Inflammatory macrophage treated with lipopolysaccharide for 4 hours (primary cell): ENCODE measurements around the gene TEX50.
A peak's percentile ranks its signal among the peaks of the same experiment; 100 is the strongest.
"Not testable (repeated sequence)": the region's sequence is repeated elsewhere in the genome, so short reads cannot be mapped to it uniquely, and the experiment has no call there.

Source experiments
- DNase-seq: peaks from one replicate; pipeline ENCODE4 v3.0.0-alpha.2; 2020

TEX50 gene, protein sequence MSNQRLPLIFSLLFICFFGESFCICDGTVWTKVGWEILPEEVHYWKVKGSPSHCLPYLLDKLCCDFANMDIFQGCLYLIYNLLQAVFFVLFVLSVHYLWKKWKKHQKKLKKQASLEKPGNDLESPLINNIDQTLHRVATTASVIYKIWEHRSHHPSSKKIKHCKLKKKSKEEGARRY

DNA sequence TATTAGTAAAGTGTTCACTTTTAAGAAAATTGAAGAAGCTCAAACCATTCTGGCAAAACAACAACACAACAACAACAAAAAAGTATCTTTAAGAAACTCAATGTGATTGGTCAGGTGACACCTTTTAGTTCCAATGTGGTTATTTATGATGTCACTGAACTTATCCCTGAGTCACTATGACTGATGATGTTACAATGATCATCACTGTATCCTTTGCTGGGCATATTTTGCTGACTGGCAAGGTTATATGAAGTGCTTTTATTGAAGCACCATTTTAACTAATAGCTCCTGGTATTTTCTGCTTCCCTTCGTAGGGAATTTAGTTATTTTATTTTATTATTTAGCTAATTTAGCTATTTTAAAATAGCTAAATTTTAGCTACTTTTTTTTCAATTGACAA, at the start of gene TEX50:
Gene TEX50, plus strand, starts transcription at position 223 of the 400 bp plus-strand sequence. CDS start 184 bp downstream, outside the sequence.
- DNase-seq, result no peak

DNA sequence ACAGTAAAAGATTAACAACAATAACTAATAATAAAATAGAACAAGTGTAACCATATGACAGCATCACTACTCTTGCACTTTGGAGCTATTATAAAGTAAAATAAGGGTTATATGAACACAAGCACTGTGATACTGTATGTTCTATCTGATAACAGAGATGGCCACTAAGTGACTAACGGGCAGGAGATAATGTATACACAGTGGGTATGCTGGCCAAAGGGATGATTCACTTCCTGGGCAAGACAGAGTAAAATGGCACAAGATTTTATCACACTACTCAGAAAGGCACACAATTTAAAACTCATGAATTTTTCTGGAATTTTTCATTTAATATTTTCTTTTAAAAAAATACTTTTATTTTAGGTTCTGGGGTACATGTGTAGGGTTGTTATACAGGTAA, 44.6 kb upstream of the TEX50 start:
- no peak for DNase-seq

DNA sequence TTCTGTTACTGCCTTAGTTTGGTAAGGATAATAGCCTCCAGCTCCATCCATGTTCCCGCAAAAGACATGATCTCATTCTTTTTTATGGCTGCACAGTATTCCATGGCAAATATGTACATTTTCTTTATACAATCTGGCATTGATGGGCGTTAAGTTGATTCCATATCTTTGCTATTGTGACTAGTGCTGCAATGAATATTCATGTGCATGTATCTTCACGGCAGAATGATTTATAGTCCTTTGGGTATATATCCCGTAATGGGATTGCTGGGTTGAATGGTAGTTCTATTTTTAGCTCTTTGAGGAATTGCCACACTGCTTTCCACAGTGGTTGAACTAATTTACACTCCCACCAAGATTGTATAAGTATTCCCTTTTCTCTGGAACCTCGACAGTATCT, 44.0 kb upstream of the TEX50 start:
- DNase-seq, result not testable (repeated sequence)

DNA sequence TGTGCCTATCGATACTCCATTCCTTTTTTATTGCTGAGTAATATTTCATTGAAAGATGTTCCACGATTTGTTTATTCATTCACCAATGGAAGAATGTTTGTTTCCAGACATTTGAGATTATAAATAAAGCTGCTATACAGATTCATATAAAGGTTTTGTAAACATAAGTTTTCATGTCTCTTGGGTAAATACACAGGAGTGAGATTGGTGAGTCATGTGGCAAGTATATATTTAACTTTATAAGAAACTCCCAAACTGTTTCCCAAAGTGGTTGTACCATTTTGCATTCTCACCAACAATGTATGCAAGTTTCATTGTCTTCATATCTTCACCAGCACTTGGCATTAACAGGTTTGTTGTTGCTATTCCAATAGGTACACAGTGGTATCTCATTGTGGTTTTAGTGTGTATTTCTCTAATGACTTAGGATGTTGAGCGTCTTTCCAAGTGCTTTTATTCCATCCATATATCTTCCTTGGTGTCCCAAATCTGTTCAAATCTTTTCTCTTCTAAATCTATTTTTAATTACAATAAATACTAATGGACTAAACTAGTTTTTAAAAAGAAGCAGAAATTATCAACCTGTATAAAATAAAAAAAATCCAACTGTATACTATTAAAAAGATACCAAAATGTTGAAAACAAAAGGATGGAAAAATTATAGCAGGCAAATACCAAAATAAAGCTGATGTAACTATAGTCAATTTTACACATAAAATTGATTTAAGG, 38.9 kb upstream of the TEX50 start:
- DNase-seq, result no peak

DNA sequence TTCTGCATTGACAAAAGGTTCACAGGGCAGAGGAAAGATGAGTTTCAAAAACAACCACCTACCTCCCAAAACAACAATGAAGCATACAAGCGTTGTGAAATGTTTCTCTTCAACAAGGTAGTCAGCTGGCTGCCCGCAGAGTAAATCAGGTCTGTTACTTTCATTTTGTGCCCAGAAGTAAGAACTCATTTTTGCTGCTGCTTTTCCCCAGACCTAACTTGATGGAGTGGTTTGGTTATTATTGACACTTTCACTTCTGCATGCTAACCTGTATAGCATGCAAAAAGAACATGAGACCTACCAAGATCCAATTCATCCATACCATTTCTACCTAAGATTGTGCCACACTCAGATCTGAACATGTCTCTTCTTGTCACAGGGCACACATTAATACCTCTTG, 33.5 kb upstream of the TEX50 start:
- DNase-seq, result no peak

DNA sequence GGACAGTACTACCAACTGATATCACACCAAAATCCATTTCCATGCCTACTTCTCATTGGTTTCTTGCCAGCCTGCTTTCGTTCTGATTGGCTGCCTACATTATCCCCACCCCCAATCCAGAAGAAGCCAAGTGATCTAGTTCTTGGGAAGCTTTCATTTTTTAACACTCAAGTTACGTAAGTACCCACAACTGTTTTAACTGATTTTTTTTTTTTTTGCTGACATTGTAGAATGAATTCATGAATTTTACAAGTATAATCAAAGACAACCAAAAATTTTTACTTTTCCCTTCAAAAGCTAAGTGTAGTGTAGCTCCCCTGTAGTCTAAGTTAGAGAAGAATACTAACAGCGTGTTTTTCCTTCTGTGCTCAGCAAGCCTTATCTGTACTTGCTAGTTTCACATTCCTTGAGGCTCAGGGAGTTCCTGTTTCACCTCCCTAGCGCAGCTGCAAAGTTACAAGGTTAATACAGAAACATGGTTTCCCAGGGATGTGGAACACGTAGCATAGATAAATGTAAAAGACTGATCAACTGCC, 32.0 kb upstream of the TEX50 start, which contains the start of gene SLC9C2:
Gene SLC9C2, minus strand, starts transcription at position 17 of the 536 bp plus-strand sequence. CDS start 1,296 bp downstream, outside the sequence.
- peak; percentile 35 for DNase-seq

DNA sequence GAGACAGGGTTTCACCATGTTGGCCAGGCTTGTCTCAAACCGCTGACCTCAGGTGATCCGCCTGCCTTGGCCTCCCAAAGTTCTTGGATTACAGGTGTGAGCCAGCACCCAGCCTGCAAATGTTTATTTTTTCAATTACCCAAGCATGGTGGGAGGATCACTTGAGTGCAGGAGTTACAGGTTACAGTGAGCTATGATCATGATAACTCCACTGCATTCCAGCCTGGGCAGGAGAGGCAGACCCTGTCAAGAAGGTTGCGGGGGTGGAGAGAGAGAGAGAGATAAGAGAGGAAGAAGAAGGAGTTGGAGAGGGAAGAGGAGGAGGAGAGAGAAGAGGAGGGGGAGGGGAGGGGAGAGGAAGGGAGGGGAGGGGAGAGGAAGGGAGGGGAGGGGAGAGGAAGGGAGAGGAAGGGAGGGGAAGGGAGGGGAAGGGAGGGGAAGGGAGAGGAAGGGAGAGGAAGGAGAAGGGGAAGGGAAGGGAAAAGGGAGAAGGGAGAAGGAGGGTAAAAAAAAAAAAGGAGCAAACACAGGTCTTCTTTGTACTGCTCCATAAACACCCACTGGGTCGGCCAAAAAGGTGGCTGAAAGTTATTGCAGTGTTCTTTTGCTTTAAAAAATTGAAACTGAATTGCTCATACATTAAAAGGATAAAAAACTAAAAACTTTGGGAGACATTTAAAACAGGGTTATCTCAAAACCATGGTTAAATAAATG, 26.5 kb upstream of the TEX50 start:
- no peak for DNase-seq

DNA sequence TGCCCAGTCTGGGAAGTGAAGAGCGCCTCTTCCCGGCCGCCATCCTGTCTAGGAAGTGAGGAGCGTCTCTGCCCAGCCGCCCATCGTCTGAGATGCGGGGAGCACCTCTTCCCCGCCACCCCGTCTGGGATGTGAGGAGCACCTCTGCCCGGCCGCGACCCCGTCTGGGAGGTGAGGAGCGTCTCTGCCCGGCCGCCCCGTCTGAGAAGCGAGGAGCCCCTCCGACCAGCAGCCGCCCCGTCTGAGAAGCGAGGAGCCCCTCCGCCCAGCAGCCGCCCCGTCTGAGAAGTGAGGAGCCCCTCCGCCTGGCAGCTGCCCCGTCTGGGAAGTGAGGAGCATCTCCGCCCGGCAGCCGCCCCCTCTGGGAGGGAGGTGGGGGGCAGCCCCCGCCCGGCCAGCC, 22.1 kb upstream of the TEX50 start:
- not testable (repeated sequence) for DNase-seq

DNA sequence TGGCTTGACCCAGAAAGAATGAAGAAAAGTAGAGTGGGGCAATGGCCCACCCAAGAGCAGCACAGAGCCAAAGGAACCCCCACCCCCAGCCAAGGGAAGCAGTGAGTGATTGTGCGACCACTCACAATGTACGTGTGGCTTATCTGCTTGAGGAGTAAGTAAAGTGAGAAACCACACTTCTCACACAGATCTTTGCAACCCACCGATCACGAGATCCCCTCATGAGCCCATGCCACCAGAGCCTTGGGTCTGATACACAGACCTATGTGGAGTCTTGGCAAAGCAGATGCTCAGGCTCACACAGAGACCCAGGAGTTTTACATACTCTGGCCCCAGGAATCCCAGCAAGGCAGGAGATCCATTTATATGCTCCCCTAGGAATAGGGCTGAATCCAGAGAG, 18.3 kb upstream of the TEX50 start:
- DNase-seq, result no peak

DNA sequence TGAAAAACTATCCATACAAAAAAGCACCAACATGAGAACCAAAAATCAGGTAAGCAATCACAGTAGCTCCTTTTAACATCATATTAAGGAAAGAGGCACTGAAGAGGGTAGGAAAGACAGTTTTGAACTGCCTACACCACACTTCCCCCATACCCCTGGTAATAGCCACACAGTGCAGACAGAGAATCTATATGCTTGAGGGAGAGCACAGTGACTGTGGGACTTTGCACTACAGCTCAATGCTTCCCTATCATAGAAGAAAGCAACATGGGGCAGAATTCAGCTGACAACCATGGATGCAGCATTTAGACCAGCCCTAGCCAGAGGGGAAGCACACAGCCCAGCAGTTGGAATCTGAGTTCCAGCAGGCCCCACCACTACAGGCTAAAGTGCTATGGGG, 7.9 kb upstream of the TEX50 start:
- no peak for DNase-seq

DNA sequence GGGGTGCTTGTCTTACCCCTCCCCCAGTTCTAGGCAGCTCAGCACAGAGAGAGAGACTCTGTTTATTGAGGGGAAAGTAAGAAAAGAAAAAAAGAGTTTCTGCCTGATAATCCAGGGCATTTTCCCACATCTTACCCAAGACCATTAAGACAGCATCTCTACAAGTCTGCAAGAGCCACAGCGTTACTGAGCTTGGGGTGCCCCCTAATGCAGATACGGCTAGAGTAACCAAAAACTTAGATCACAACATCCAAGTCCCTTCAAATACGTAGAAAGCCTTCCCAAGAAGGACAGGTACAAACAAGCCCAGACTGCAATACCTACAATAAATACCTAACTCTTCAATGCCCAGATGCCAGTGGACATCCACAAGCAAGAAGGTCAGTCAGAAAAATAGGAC, 6.2 kb upstream of the TEX50 start:
- no peak for DNase-seq

DNA sequence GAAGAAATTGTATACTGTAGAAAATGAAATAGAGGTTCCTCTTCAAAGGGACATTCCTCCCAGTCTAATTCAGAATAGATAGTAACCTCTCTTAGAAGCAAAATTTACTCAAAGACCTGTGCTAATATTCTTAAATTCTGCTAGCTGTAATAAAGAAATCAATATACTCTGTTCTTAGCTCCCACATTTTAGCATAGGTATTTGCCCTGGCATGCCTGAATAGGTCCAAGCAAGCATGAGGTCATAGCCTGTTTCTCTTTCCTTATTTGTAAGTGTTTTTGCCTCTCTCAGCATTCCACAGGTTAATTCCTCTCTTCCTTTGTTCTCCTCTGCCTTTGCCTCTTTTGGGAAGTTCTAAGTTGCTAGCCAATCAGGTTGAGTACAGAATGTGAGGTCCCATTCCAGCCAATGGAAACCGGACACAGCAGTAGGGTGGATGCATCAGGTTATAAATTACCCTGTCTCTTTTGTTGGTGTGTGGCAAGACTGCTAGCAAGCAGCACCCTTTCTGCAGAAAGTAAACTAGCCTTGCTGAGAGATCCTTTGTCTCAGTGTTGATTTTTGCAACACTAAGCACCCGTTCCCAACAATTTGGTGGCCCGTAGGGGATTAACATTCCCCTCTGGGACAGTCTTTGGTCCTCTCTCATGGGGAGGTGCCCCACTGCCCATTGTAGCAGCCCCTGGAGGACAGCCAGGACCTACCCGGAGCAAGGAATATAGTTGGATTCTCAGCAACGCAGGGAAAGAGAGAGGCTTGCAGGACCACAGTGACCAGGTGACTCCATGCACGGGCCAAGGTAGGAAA, 2.3 kb downstream of the TEX50 start:
- not testable (repeated sequence) for DNase-seq

DNA sequence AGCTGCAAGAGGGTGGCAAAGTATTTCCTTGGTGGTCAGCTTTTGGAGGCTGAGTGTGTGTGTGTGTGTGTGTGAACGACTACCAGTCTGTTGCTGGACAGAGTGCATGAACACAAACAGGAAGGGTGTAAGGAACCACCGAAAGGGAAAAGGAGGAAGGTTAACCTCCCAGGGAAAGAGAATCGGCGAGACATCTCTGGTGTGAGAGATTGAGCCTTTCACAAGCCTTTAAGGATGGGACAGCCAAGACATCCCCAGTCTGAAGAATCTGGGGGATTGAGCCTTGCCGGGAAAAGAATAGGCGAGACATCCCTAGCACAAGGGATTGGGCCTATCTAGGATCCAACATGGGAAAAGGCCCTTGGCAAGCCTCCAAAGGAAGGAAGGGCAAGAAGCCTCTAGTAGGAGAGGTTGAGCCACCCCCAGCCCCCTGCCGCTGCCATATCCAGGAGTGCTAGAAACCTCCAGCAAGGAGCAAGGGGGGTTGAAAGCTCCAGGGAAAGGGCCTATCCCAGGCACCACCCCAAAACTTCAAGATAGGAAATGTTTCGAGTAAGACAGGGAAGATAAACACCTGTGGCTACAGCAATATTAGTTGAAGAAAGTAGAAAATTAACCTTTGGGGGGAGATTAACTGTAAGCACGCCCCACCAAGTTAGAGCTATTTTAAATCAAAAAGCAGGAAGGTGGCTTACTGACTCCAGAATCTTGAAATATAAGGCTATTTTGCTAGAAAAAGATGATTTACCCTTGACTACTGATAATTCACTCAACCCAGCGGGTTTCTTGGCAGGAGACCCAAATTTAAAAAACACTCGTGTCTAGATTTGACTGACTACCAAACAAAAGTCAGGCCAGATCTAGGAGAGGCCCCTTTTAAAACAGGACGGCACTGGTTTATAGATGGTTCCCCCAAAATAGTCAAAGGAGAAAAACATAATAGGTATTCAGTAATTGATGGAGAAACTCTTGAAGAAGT, 3.2 kb downstream of the TEX50 start:
- no peak for DNase-seq

DNA sequence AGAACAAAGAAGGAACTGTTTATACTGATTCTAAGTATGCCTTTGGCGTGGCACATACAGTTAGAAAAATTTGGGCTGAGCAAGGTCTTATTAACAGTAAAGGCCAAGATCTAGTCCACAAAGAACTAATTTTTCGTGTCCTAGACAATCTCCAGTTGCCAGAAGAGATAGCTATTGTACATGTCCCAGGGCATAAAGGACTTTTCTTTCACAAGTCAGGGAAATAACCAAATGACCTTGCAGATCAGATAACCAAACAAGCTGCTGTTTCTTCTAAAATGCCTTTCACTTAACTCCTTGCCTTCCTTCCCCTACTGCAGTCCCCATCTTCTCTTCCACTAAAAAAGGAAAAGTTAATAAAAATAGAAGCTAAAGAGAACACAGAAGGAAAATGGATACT, 4.0 kb downstream of the TEX50 start:
- no peak for DNase-seq

DNA sequence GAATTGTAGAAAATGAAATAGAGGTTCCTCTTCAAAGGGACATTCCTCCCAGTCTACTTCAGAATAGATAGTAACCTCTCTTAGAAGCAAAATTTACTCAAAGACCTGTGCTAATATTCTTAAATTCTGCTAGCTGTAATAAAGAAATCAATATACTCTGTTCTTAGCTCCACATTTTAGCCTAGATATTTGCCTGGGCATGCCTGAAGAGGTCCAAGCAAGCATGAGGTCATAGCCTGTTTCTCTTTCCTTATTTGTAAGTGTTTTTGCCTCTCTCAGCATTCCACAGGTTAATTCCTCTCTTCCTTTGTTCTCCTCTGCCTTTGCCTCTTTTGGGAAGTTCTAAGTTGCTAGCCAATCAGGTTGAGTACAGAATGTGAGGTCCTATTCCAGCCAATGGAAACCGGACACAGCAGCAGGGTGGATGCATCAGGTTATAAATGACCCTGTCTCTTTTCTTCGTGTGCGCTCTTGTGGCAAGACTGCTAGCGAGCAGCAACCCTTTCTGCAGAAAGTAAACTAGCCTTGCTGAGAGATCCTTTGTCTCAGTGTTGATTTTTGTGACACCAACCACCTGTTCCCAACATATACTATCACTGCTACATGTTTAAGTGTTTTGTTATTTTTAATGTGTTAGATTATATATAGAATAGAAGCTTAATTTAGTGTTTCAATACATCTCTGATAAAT, 7.5 kb downstream of the TEX50 start:
- DNase-seq, result not testable (repeated sequence)

DNA sequence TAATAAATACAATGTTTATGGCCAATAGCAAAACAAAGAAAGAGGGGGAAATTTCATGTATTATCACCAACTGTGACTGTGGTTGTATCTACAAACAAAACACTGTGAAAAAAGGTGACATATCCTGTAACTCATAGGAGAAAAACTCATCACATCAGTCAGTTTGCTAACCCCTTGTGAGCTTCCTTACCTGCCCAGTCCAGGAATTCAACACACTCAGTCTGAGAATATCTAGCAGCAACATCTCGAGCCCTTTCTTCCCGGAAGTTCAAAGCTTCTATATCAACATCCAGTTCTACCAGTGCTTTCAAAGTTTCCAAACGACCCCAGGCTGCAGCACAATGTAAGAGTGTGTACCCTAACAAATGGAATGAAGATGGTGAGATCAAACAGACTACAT, 11.5 kb downstream of the TEX50 start:
- no peak for DNase-seq

DNA sequence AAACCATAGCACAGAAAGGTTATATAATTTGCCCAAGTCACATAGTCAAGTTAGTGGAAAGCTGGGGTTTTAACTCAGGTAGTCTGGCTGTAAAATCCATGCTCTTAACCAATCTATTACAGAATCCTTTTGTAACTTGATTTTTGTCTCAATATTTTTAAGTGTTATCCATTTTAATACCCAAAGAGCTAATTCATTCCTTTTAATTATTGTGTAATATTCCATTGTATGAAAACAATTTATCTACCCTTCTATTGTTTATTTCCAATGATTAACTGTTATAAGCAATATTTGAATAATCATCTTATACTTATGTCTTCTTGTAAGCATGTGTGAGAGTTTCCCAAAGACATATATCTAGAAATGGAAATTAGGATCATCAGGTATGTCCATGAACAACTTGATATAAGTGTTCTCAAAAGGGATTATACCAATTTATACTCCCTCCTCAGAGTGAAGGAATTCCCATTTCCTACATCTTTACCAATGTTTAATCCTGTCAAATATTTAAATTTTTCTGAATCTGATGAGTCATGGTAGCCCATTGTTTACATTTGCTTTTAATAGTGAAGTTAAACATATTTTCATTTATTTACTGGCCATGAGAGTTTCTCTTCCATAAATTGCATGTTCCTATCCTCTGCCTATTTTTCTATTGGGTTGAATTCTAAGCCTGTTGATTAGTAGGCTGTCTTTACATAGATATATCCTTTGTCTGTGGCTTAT, 13.9 kb downstream of the TEX50 start:
- DNase-seq, result no peak

DNA sequence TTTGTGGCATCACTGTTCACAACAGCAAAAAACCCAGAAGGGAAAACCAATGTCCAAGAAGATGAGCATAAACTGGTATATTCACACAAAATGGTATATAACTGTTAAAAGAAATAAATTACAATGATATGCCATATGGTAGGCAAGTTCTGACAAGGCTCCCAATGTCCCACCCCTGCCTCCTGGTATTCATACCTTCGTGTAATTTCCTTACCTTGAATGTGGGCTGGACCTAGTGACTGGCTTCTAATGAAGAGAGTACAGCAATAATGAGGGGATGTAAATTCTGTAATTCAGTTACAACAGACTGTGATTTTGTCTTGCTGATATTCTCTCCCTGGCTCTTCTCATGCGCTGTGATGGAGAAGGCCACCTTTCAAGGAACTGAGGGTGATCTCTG, 25.2 kb downstream of the TEX50 start:
- no peak for DNase-seq

DNA sequence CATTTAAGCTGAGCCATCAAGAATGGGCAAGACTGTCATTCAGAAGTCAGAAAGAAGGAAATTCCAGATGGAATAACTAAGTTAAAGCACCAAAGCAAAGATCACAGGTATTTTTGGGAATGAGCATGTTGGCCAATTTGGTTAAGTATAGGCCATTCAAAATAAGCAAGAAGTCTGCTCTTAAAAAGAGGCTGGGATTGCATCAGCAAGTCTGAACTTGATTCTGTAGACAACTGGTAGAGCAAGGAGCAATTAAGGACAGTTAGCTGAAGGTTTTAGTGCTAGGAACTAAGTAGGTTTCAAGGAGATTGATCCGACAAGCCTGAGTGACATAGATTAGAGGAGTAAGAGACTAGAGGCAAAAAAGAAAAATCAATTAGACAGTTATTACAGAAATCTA, 26.1 kb downstream of the TEX50 start:
- no peak for DNase-seq

DNA sequence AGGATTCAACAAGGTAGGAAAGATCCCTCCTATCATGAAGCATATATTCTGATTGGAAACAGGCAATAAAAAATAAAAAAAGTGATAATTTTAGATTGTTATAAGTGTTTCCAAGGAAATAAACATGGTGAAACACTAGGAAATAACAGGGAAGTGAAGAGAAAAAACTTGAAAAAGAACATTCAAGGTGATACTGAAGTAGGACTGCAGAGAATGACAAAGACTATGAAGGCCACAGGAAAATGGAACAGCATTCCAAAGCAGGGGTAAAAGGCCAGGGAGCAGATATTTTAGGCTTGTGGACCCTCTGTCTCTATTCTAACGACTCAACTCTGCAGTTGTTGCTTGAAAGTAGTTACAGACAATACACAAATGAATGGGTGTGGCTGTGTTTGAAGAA, 26.6 kb downstream of the TEX50 start:
- no peak for DNase-seq
